SK-N-SH treated with all-trans-retinoic acid at 6 μM for 48 hours (cell line): Measurements from ENCODE around the gene PTGES.

Experiments used
- ARNTL ChIP-seq: fragments of 450-650 bp; formaldehyde crosslinking; IDR thresholded peaks from 2 replicates; pipeline ENCODE4 v1.5.0; 2020; ENCODE audit warnings: low read depth, mild to moderate bottlenecking, moderate library complexity, borderline replicate concordance
- BACH2 ChIP-seq: fragments of 250-450 bp; sonication (Bioruptor Pico); IDR thresholded peaks from 2 replicates; pipeline ENCODE4 v1.9.0; 2021; ENCODE audit warnings: mild to moderate bottlenecking, borderline replicate concordance
- CSDC2 ChIP-seq: fragments of 250-450 bp; sonication (Bioruptor Pico); IDR thresholded peaks from 2 replicates; pipeline ENCODE4 v1.5.0; 2020; ENCODE audit warnings: mild to moderate bottlenecking, moderate library complexity

- no peak for TF ChIP-seq ARNTL (CRISPR knock-in tag)
- no peak for TF ChIP-seq BACH2 (CRISPR knock-in tag)
- TF ChIP-seq CSDC2 (CRISPR knock-in tag), result no peak
Observed at GRCh38 chr9:129761901-129762369, 9.1 kb upstream of the PTGES start.
